ENCODE measurements around the gene C17orf58.

C17orf58 gene

GRCh38 chr17:68019336-68019674 lies 23.0 kb upstream of the C17orf58 start:
- TF ChIP-seq SIN3A (IDR thresholded peaks at IDR 0.05; ENCODE audit: borderline replicate concordance, insufficient read depth, low read length) (no peak), REST (IDR thresholded peaks at IDR 0.05; ENCODE audit: insufficient read depth in 1 of 2, low read depth in 2 of 2, low read length in 2 of 2) (no peak), POLR2AphosphoS5 (IDR thresholded peaks at IDR 0.05; ENCODE audit: low read depth, low read length) (no peak), FOXP2 (optimal IDR thresholded peaks at IDR 0.05; ENCODE audit: borderline replicate concordance, extremely low read depth, extremely low read length, insufficient read depth) (no peak), TAF1 (IDR thresholded peaks at IDR 0.05; ENCODE audit: borderline replicate concordance, insufficient read depth, low read length) (no peak)

- TF ChIP-seq FOXP2 (optimal IDR thresholded peaks at IDR 0.05; ENCODE audit: borderline replicate concordance, extremely low read depth, extremely low read length, insufficient read depth) (no peak), TAF1 (IDR thresholded peaks at IDR 0.05; ENCODE audit: borderline replicate concordance, insufficient read depth, low read length) (no peak), REST (IDR thresholded peaks at IDR 0.05; ENCODE audit: insufficient read depth in 1 of 2, low read depth in 2 of 2, low read length in 2 of 2) (no peak), SIN3A (IDR thresholded peaks at IDR 0.05; ENCODE audit: borderline replicate concordance, insufficient read depth, low read length) (no peak), POLR2AphosphoS5 (IDR thresholded peaks at IDR 0.05; ENCODE audit: low read depth, low read length) (no peak)
These were observed 20.6 kb upstream of the C17orf58 start for GRCh38 chr17:68016838-68017237.

GRCh38 chr17:68015081-68015723 lies 18.9 kb upstream of the C17orf58 start:
- TF ChIP-seq SIN3A (IDR thresholded peaks at IDR 0.05; ENCODE audit: borderline replicate concordance, insufficient read depth, low read length) (no peak), POLR2AphosphoS5 (IDR thresholded peaks at IDR 0.05; ENCODE audit: low read depth, low read length) (no peak), REST (IDR thresholded peaks at IDR 0.05; ENCODE audit: insufficient read depth in 1 of 2, low read depth in 2 of 2, low read length in 2 of 2) (no peak), FOXP2 (optimal IDR thresholded peaks at IDR 0.05; ENCODE audit: borderline replicate concordance, extremely low read depth, extremely low read length, insufficient read depth) (no peak), TAF1 (IDR thresholded peaks at IDR 0.05; ENCODE audit: borderline replicate concordance, insufficient read depth, low read length) (no peak)

- no peak for TF ChIP-seq REST (IDR thresholded peaks at IDR 0.05; ENCODE audit: insufficient read depth in 1 of 2, low read depth in 2 of 2, low read length in 2 of 2)
- TF ChIP-seq POLR2AphosphoS5 (IDR thresholded peaks at IDR 0.05; ENCODE audit: low read depth, low read length): no peak
- TF ChIP-seq SIN3A (IDR thresholded peaks at IDR 0.05; ENCODE audit: borderline replicate concordance, insufficient read depth, low read length): no peak
- no peak for TF ChIP-seq TAF1 (IDR thresholded peaks at IDR 0.05; ENCODE audit: borderline replicate concordance, insufficient read depth, low read length)
- TF ChIP-seq FOXP2 (optimal IDR thresholded peaks at IDR 0.05; ENCODE audit: borderline replicate concordance, extremely low read depth, extremely low read length, insufficient read depth): no peak
These were observed 17.1 kb upstream of the C17orf58 start for GRCh38 chr17:68013385-68013784.
